MV-4-11 (cell line): ENCODE results near the gene AKAP13.

Experiments used
- DNase-seq: peaks from one replicate; lab custom pipeline; 2025; lab: John Stamatoyannopoulos, UW

The AKAP13 gene

GRCh38 chr15:85386261-85386660 is 5.9 kb downstream of the AKAP13 start:
- DNase-seq, result no peak

GRCh38 chr15:85388566-85389305 is 8.3 kb downstream of the AKAP13 start:
- no peak for DNase-seq

- DNase-seq, result no peak
Observed at GRCh38 chr15:85389306-85389650, 8.9 kb downstream of the AKAP13 start.

GRCh38 chr15:85389772-85390171 is 9.4 kb downstream of the AKAP13 start:
- DNase-seq, result no peak

- no peak for DNase-seq
Observed at GRCh38 chr15:85393210-85393609, 12.8 kb downstream of the AKAP13 start.

- no peak for DNase-seq
Observed at GRCh38 chr15:85394554-85395333, 14.3 kb downstream of the AKAP13 start.

- DNase-seq, result no peak
Observed at GRCh38 chr15:85396554-85396953, 16.2 kb downstream of the AKAP13 start.

GRCh38 chr15:85397151-85397550 is 16.7 kb downstream of the AKAP13 start:
- DNase-seq, result no peak

- no peak for DNase-seq
Observed at GRCh38 chr15:85397926-85398325, 17.5 kb downstream of the AKAP13 start.

- DNase-seq, result no peak
Observed at GRCh38 chr15:85398822-85399221, 18.4 kb downstream of the AKAP13 start.

GRCh38 chr15:85399627-85400026 is 19.2 kb downstream of the AKAP13 start:
- DNase-seq, result no peak

- DNase-seq, result no peak
Observed at GRCh38 chr15:85400606-85401005, 20.2 kb downstream of the AKAP13 start.

GRCh38 chr15:85401108-85401774 is 20.8 kb downstream of the AKAP13 start:
- no peak for DNase-seq

GRCh38 chr15:85402195-85402881 is 21.9 kb downstream of the AKAP13 start:
- DNase-seq, result peak; percentile 16

GRCh38 chr15:85403745-85404144 is 23.3 kb downstream of the AKAP13 start:
- no peak for DNase-seq

- peak; percentile 12 for DNase-seq
Observed at GRCh38 chr15:85404176-85404917, 23.9 kb downstream of the AKAP13 start.

GRCh38 chr15:85404918-85405866 is 24.8 kb downstream of the AKAP13 start:
- no peak for DNase-seq

- no peak for DNase-seq
Observed at GRCh38 chr15:85406916-85407315, 26.5 kb downstream of the AKAP13 start.

GRCh38 chr15:85407421-85408269 is 27.2 kb downstream of the AKAP13 start:
- DNase-seq, result peak; percentile 66
